Measurements from ENCODE around the gene DDI2. TPM values are rescaled to one million over a fixed set of nuclear protein-coding genes. Genes with fewer than 3 reads are reported as not detected.

DDI2 gene
- total RNA-seq, 4 donors from 2014 or later = 21.9 to 79.0 (median 38.6) TPM

DNA sequence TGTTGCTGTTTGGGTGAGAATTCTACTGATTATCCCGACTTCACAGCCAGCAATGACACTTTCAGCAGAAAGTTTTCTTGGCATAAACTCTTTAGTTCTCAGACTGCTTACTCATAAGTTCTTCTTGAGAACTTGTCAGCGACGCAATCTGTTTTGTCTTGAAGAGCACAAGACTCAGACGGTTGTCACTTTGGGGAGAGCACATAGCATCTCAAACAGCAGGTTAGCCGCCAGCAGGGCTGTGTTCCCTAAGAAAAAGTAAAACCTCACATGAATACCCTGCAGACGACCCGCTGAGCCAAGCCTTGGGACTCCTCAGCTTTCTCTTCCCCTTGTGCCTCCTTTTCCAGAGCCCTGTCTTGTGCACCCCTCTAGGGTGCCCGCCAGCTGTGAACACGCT is 43.8 kb upstream of the DDI2 start:
- 62 to 64% methylated on average over 9 of the region's 9 CpGs for WGBS, 2 donors
- Histone ChIP-seq H3K9me3 (no peaks in the 10 kb centered on the region), H3K27ac (peak overlapping the region; percentile 29 to 69 (median 41)), H3K4me3 (replicated peaks in 1 of 3) (no peak overlapping the region), H3K36me3 (peaks cover 0 to 3% of the 10 kb centered on the region in 2 donors), H3K4me1 (peaks cover 10 to 15% of the 10 kb centered on the region in 2 donors), H3K27me3 (no peaks in the 10 kb centered on the region)
- DNase-seq = peak; percentile 18 to 22
- intact Hi-C loops (cut with DNase I) = no loop called here
- TF ChIP-seq CTCF (IDR thresholded peaks at IDR 0.05) (no peak), POLR2A (IDR thresholded peaks at IDR 0.05) (no peak)

DNA sequence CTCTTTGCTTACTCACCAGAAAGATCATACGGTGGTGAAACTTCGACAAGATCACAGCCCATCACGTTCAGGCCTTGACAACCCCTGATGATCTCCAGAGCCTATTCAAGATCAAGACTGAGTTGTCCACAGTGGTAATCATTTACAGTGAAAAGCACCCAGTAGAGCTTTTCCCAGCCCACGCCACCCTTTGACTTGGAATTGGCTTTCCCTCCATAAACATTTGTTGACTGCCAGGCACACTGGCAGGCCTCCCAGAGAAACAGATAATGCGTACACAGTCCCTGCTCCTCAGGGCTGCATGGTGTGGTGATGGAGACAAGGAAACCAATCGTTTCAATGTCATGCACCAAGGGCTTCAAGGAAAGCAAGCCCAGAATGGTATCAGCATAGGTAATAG is 42.5 kb upstream of the DDI2 start:
- Histone ChIP-seq H3K36me3 (no peaks in the 10 kb centered on the region), H3K4me1 (peaks cover 19 to 27% of the 10 kb centered on the region in 2 donors), H3K27ac (peak overlapping the region in 1 of 3 donors; percentile 23), H3K4me3 (replicated peaks in 1 of 3) (no peak overlapping the region), H3K9me3 (no peaks in the 10 kb centered on the region), H3K27me3 (no peaks in the 10 kb centered on the region)
- no peak for DNase-seq
- 77 to 87% methylated on average over 6 of the region's 6 CpGs for WGBS, 2 donors
- TF ChIP-seq POLR2A (IDR thresholded peaks at IDR 0.05) = no peak
- no peak for TF ChIP-seq CTCF (IDR thresholded peaks at IDR 0.05)
- intact Hi-C loops (cut with DNase I) = no loop called here

DNA sequence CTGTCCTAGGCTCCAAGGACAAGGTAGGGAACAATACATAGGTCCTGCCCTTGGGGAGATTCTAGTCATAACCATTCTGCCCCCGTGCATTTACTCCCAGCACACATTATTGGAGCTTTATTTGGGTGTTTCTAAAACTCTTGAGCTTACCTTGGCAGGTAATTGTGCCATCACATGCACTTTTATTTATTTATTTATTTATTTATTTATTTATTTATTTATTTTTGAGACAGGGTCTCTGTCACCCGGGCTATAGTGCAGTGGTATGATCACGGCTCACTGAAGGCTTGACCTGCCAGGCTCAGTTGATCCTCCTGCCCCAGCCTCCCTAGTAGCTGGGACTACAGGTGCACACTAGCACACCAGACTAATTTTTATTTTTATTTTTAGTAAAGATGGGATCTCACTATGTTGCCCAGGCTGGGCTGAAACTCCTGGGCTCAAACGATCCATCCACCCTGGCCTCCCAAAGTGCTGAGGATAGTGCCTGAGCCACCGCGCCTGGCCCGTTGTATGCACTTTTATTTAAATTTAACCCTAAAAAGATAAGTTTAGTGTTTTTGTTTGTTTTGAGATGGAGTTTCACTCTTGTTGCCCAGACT is 41.6 kb upstream of the DDI2 start:
- Histone ChIP-seq H3K9me3 (no peaks in the 10 kb centered on the region), H3K27ac (no peak overlapping the region), H3K4me1 (peaks cover 24 to 32% of the 10 kb centered on the region in 2 donors), H3K27me3 (no peaks in the 10 kb centered on the region), H3K36me3 (no peaks in the 10 kb centered on the region), H3K4me3 (replicated peaks in 1 of 3) (no peak overlapping the region)
- TF ChIP-seq CTCF (IDR thresholded peaks at IDR 0.05) = no peak
- no peak for TF ChIP-seq POLR2A (IDR thresholded peaks at IDR 0.05)
- intact Hi-C loops (cut with DNase I) = no loop called here
- 95 to 96% methylated on average over 7 of the region's 7 CpGs for WGBS, 2 donors
- DNase-seq = no peak

- intact Hi-C loops (cut with DNase I) = no loop called here
- Histone ChIP-seq H3K4me3 (replicated peaks in 1 of 3) (no peak overlapping the region), H3K27me3 (no peaks in the 10 kb centered on the region), H3K27ac (no peak overlapping the region), H3K9me3 (no peaks in the 10 kb centered on the region), H3K4me1 (peaks cover 18 to 21% of the 10 kb centered on the region in 2 donors), H3K36me3 (no peaks in the 10 kb centered on the region)
- DNase-seq = no peak
- TF ChIP-seq POLR2A (IDR thresholded peaks at IDR 0.05) (no peak), CTCF (IDR thresholded peaks at IDR 0.05) (no peak)
- 64 to 77% methylated on average over 4 of the region's 4 CpGs for WGBS, 2 donors
Observed at GRCh38 chr1:15577691-15578090, 39.6 kb upstream of the DDI2 start.

DNA sequence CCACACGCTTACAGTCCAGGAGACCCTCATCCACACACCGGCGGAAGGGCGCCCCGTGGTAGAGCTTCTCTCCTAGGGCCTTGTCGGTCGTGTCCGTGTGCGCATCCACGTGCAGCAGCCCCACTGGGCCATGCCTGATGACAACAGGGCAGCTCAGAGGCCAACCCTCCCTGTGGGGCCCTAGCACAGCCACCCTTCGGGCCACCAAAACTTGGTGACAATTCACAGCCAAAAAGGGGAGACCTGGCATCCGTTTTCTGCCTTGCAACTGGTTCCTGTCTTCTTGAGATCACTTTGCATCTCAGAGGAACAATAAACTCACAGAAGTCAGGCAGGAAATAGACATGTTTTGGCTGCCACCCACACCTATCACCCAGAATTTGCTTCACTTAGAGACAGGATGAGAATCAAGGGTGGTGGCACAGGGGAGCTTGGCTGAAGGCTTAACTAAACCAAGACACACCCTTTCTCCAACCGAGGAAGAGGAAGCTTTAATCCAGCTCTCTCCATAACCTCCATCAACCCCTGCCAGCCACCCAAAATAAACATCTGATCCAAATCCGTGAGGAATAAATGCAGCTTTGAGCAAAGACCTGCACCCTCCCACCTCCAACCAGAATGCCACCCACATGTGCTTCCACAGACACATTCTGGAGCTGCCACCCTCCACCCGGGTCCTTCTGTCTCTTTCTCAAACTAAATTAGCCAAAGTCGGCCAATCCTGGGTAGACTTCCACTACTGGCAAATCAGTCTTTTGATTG is 38.2 kb upstream of the DDI2 start:
- Histone ChIP-seq H3K27ac (peak overlapping the region; percentile 55 to 74 (median 71)), H3K4me3 (replicated peaks in 1 of 3) (no peak overlapping the region), H3K27me3 (no peaks in the 10 kb centered on the region), H3K9me3 (no peaks in the 10 kb centered on the region), H3K4me1 (peaks cover 13 to 21% of the 10 kb centered on the region in 2 donors), H3K36me3 (no peaks in the 10 kb centered on the region)
- intact Hi-C loops (cut with DNase I) = no loop called here
- no peak for TF ChIP-seq CTCF (IDR thresholded peaks at IDR 0.05)
- TF ChIP-seq POLR2A (IDR thresholded peaks at IDR 0.05) = no peak
- 68 to 72% methylated on average over 11 to 14 of the region's 16 CpGs for WGBS, 2 donors
- DNase-seq = peak; percentile 9 to 26
